Superior temporal gyrus (tissue), 1 donor: Measurements from ENCODE around the gene PNMA8A.
"Not testable (repeated sequence)": the region's sequence is repeated elsewhere in the genome, so short reads cannot be mapped to it uniquely, and the experiment has no call there.

Source experiments
- DNase-seq: peaks from one replicate; pipeline ENCODE4 v3.0.0-alpha.2; 2016; ENCODE audit errors: extremely low spot score

Gene PNMA8A

GRCh38 chr19:46471116-46471733 is at the start of gene PNMA8A:
PNMA8A (minus strand) TSS chr19:46471563; CDS start chr19:46471035, 528 bp downstream.
- peak; percentile 72 for DNase-seq

GRCh38 chr19:46520616-46521015 is 49.3 kb upstream of the PNMA8A start:
- DNase-seq = no peak

GRCh38 chr19:46517471-46517870 is 46.1 kb upstream of the PNMA8A start:
- no peak for DNase-seq

- peak; percentile 65 for DNase-seq
Measured at GRCh38 chr19:46515879-46516350, 44.6 kb upstream of the PNMA8A start.

- no peak for DNase-seq
Measured at GRCh38 chr19:46515290-46515609, 43.9 kb upstream of the PNMA8A start.

- DNase-seq = no peak
Measured at GRCh38 chr19:46514589-46515289, 43.4 kb upstream of the PNMA8A start.

- DNase-seq = peak; percentile 88
Measured at GRCh38 chr19:46513461-46514236, 42.3 kb upstream of the PNMA8A start.

GRCh38 chr19:46511237-46511636 is 39.9 kb upstream of the PNMA8A start:
- DNase-seq = no peak

- DNase-seq = no peak
Measured at GRCh38 chr19:46508206-46508605, 36.8 kb upstream of the PNMA8A start.

GRCh38 chr19:46503848-46504453 is 32.6 kb upstream of the PNMA8A start:
- no peak for DNase-seq

GRCh38 chr19:46502891-46503290 is 31.5 kb upstream of the PNMA8A start:
- DNase-seq = no peak

- no peak for DNase-seq
Measured at GRCh38 chr19:46499692-46500091, 28.3 kb upstream of the PNMA8A start.

GRCh38 chr19:46497773-46498172 is 26.4 kb upstream of the PNMA8A start:
- no peak for DNase-seq

GRCh38 chr19:46496886-46497285 is 25.5 kb upstream of the PNMA8A start:
- DNase-seq = not testable (repeated sequence)

- DNase-seq = no peak
Measured at GRCh38 chr19:46496304-46496703, 24.9 kb upstream of the PNMA8A start.

GRCh38 chr19:46495786-46496099 is 24.4 kb upstream of the PNMA8A start, which contains the start of gene PNMA8B:
PNMA8B (minus strand) TSS chr19:46495867; CDS start chr19:46495465, 402 bp downstream.
- peak; percentile 89 for DNase-seq

GRCh38 chr19:46494941-46495785 is 23.8 kb upstream of the PNMA8A start:
- DNase-seq = no peak

GRCh38 chr19:46494146-46494940 is 23.0 kb upstream of the PNMA8A start:
- no peak for DNase-seq

GRCh38 chr19:46493236-46494145 is 22.1 kb upstream of the PNMA8A start:
- no peak for DNase-seq

- DNase-seq = no peak
Measured at GRCh38 chr19:46492841-46493235, 21.5 kb upstream of the PNMA8A start.
